Prostate gland (tissue), 2 donors: ENCODE measurements around the gene RNF44. TPM values are rescaled to one million over a fixed set of nuclear protein-coding genes. Genes with fewer than 3 reads are reported as not detected.

Experiments used
- DNase-seq: peaks from one replicate; pipeline ENCODE4 v3.0.0-alpha.2; 2019; ENCODE audit warnings: low spot score
- H3K27ac ChIP-seq, 2 donors: fragments of 200-600 bp; sonication (generic); 2 replicates each; pipeline ENCODE4 v1.5.1; 2017 to 2019
- H3K27me3 ChIP-seq: fragments of 200-600 bp; sonication (generic); replicated peaks from 2 replicates; pipeline ENCODE4 v1.5.1; 2019; ENCODE audit not compliant: insufficient read depth
- H3K36me3 ChIP-seq, 2 donors: fragments of 200-600 bp; sonication (generic); 1 replicate in 1 of 2; 2 replicates in 1 of 2; pipeline versions ENCODE4 v1.5.1 to v1.8.1; 2017 to 2019
- H3K4me1 ChIP-seq: fragments of 200-600 bp; sonication (generic); replicated peaks from 2 replicates; pipeline ENCODE4 v1.5.1; 2019
- H3K4me3 ChIP-seq, 2 donors: fragments of 200-600 bp; sonication (generic); 2 replicates each; pipeline ENCODE4 v1.5.1; 2017 to 2019
- H3K9me3 ChIP-seq: fragments of 200-600 bp; sonication (generic); 2 replicates; pipeline ENCODE4 v1.5.1; 2017
- CTCF ChIP-seq, 4 experiments: fragments of 200-600 bp in 2 of 4; fragments of 450-650 bp in 2 of 4; sonication (generic) in 2 of 4; IDR thresholded peaks; 1 replicate in 3 of 4; 2 replicates in 1 of 4; pipeline ENCODE4 v1.5.1; 2016 to 2019; ENCODE audit warnings: antibody characterized with exemption in 4 of 4, mild to moderate bottlenecking in 2 of 4, moderate library complexity in 2 of 4
- POLR2A ChIP-seq: fragments of 450-650 bp; IDR thresholded peaks from one replicate; pipeline ENCODE4 v1.6.1; 2016; ENCODE audit warnings: antibody characterized with exemption, mild to moderate bottlenecking
- POLR2AphosphoS5 ChIP-seq: sonication (generic); formaldehyde crosslinking; IDR thresholded peaks from one replicate; pipeline ENCODE4 v1.6.1; 2017; ENCODE audit warnings: antibody characterized with exemption
- WGBS: methylation state at CpG from one replicate; pipeline ENCODE4 v1.1.5; 2018; 5-methylcytosine and 5-hydroxymethylcytosine counted together
- intact Hi-C: fragments of 100-400 bp; cut with DNase I; formaldehyde crosslinking; loops from one replicate; pipeline ENCODE4 v1.14.2; 2022
- total RNA-seq, 2 donors: library from RNA; depleted of rRNA; stranded (reverse); fragments of >200 nt; gene quantifications; one replicate each; pipeline ENCODE4 v1.1.0, GENCODE V29; 2016

RNF44 gene
- 10 to 100 TPM; 26.4 to 43.3 TPM for total RNA-seq

GRCh38 chr5:176536902-176537553 is at the start of gene RNF44:
RNF44 (minus strand) TSS chr5:176537402; CDS start chr5:176532472, 4,930 bp downstream.
- Histone ChIP-seq H3K9me3 (no peaks in the 10 kb centered on the region), H3K4me3 (peak within 1 kb of the TSS; percentile 92 to 95), H3K4me1 (peaks cover 14% of the 10 kb centered on the region), H3K27me3 (no peaks in the 10 kb centered on the region), H3K27ac (peak within 1 kb of the TSS; percentile 98), H3K36me3 (no peaks in the 10 kb centered on the region)
- intact Hi-C loops = loop anchor here (2.0 to 5.0 kb wide), 2 partner anchors 88 to 120 kb away; partner anchors contain the start of genes CLTB and FAF2
- DNase-seq = peak; percentile 97
- TF ChIP-seq POLR2AphosphoS5 (peak; percentile 66), CTCF (IDR thresholded peaks at IDR 0.05) (no peak), POLR2A (peak; percentile 88)
- WGBS = under 1% methylated on average over 41 of the region's 63 CpGs

- no peaks in the 10 kb centered on the region for H3K4me1 ChIP-seq
- intact Hi-C loops = no loop called here
- no peaks in the 10 kb centered on the region for H3K9me3 ChIP-seq
- H3K27ac ChIP-seq = no peak overlapping the region
- H3K36me3 ChIP-seq = no peaks in the 10 kb centered on the region
- no peaks in the 10 kb centered on the region for H3K27me3 ChIP-seq
- TF ChIP-seq POLR2A = no peak
- no peak for TF ChIP-seq CTCF (IDR thresholded peaks at IDR 0.05)
- no peak for TF ChIP-seq POLR2AphosphoS5
- DNase-seq = no peak
- H3K4me3 ChIP-seq = no peak overlapping the region
- 90% methylated on average over 4 of the region's 4 CpGs for WGBS
Measured at GRCh38 chr5:176583076-176583475, 45.9 kb upstream of the RNF44 start.

- no peak overlapping the region for H3K4me3 ChIP-seq
- no peaks in the 10 kb centered on the region for H3K9me3 ChIP-seq
- 85% methylated on average over 12 of the region's 12 CpGs for WGBS
- H3K27ac ChIP-seq = no peak overlapping the region
- TF ChIP-seq POLR2AphosphoS5 (no peak), CTCF (IDR thresholded peaks at IDR 0.05) (no peak), POLR2A (no peak)
- no peaks in the 10 kb centered on the region for H3K27me3 ChIP-seq
- no peaks in the 10 kb centered on the region for H3K4me1 ChIP-seq
- intact Hi-C loops = no loop called here
- no peaks in the 10 kb centered on the region for H3K36me3 ChIP-seq
- no peak for DNase-seq
Measured at GRCh38 chr5:176581361-176581760, 44.2 kb upstream of the RNF44 start.

GRCh38 chr5:176579323-176579722 is 42.1 kb upstream of the RNF44 start:
- no peak overlapping the region for H3K4me3 ChIP-seq
- no peaks in the 10 kb centered on the region for H3K36me3 ChIP-seq
- DNase-seq = no peak
- H3K9me3 ChIP-seq = no peaks in the 10 kb centered on the region
- no peaks in the 10 kb centered on the region for H3K4me1 ChIP-seq
- no peaks in the 10 kb centered on the region for H3K27me3 ChIP-seq
- intact Hi-C loops = loop anchor here (10.0 kb wide), 1 partner anchor 165 kb away; the partner anchor contains the start of gene CLTB
- TF ChIP-seq POLR2AphosphoS5 = no peak
- no peak for TF ChIP-seq CTCF (IDR thresholded peaks at IDR 0.05)
- no peak for TF ChIP-seq POLR2A
- 71% methylated on average over 4 of the region's 4 CpGs for WGBS
- no peak overlapping the region for H3K27ac ChIP-seq

GRCh38 chr5:176578391-176578808 is 41.2 kb upstream of the RNF44 start:
- H3K4me1 ChIP-seq = no peaks in the 10 kb centered on the region
- intact Hi-C loops = loop anchor here (10.0 kb wide), 1 partner anchor 164 kb away; the partner anchor contains the start of gene CLTB
- H3K9me3 ChIP-seq = no peaks in the 10 kb centered on the region
- peak; percentile 83 for DNase-seq
- no peaks in the 10 kb centered on the region for H3K36me3 ChIP-seq
- whole genome bisulfite sequencing = 25% methylated on average over 15 of the region's 15 CpGs
- no peak overlapping the region for H3K27ac ChIP-seq
- H3K27me3 ChIP-seq = no peaks in the 10 kb centered on the region
- TF ChIP-seq POLR2A (no peak), CTCF (IDR thresholded peaks at IDR 0.05) (peak; percentile 22 to 85 (median 64)), POLR2AphosphoS5 (peak; percentile 41)
- H3K4me3 ChIP-seq = no peak overlapping the region
